Hepatocyte (in vitro differentiated cells): ENCODE results near the gene FERD3L.

ENCODE experiments used
- EZH2 ChIP-seq: fragments of 200-600 bp; sonication (generic); IDR thresholded peaks from 2 replicates; pipeline ENCODE4 v1.6.1; 2016; ENCODE audit warnings: antibody characterized with exemption, mild to moderate bottlenecking, borderline replicate concordance
- TF ChIP-seq, protein P1 (sequence below): fragments of 200-600 bp; sonication (generic); IDR thresholded peaks from 2 replicates; pipeline ENCODE4 v1.5.1; 2016; ENCODE audit warnings: antibody characterized with exemption, mild to moderate bottlenecking; ENCODE audit not compliant: poor library complexity

- TF ChIP-seq, protein P1, sequence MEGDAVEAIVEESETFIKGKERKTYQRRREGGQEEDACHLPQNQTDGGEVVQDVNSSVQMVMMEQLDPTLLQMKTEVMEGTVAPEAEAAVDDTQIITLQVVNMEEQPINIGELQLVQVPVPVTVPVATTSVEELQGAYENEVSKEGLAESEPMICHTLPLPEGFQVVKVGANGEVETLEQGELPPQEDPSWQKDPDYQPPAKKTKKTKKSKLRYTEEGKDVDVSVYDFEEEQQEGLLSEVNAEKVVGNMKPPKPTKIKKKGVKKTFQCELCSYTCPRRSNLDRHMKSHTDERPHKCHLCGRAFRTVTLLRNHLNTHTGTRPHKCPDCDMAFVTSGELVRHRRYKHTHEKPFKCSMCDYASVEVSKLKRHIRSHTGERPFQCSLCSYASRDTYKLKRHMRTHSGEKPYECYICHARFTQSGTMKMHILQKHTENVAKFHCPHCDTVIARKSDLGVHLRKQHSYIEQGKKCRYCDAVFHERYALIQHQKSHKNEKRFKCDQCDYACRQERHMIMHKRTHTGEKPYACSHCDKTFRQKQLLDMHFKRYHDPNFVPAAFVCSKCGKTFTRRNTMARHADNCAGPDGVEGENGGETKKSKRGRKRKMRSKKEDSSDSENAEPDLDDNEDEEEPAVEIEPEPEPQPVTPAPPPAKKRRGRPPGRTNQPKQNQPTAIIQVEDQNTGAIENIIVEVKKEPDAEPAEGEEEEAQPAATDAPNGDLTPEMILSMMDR, result no peak
- no peak for TF ChIP-seq EZH2
Measured at GRCh38 chr7:19133390-19133789, 11.8 kb downstream of the FERD3L start.
